HG03457 (cell line): ENCODE results near the gene PKP2.

ENCODE experiments used
- ATAC-seq: cut with Tn5 transposase; IDR thresholded peaks from one replicate; pipeline ENCODE4 v1.9.1; 2021; ENCODE audit warnings: moderate number of reproducible peaks; ENCODE audit not compliant: unreplicated experiment

Gene PKP2

GRCh38 chr12:32756476-32757066 lies 140.0 kb downstream of the PKP2 start:
- no peak for ATAC-seq

DNA sequence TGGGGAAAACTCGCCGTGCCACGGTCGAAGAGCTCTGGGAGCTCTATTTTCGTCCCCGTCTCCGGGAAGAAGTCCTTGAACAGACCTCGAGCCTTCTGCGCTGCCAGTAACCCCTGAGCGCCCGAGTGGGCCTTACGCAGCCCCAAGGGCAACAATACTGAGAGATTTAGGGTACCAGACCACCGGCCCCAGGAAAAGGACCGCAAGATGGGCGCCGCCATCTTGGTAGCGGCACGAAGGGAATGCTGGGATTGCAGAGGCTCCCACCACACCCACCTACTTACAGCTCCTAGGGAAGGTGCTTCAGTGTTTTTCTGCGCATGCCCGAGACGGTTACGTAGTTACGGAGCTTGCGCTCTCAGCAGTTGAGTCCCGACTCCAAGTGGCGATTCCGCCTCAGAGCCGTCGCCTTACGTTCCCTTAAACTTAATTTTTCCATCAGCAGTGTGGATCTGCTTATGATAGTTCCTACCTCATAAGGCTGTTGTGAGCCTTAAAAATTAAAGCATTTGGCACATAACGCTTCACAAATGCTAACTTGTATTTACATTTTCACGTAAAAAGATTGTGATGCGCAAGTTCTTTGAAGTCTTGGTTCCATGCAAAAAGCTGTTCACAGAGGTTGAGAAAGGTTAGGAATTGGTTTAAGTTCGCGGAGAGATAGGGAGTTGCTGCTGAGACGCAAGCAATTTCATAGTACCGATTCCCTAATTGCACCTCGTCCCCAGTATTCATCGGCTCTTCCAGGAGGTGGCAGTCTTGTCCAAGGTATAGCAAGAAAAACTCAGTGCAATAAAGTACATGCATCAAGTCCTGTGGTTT lies 140.7 kb downstream of the PKP2 start, which contains the start of gene YARS2:
Gene YARS2 (minus strand): TSS at position 244 of the 822 bp plus-strand sequence. CDS start 23 bp downstream, at position 221.
- ATAC-seq: peak; percentile 92

- ATAC-seq: peak; percentile 59
Observed at GRCh38 chr12:32755051-32755653, 141.4 kb downstream of the PKP2 start.

DNA sequence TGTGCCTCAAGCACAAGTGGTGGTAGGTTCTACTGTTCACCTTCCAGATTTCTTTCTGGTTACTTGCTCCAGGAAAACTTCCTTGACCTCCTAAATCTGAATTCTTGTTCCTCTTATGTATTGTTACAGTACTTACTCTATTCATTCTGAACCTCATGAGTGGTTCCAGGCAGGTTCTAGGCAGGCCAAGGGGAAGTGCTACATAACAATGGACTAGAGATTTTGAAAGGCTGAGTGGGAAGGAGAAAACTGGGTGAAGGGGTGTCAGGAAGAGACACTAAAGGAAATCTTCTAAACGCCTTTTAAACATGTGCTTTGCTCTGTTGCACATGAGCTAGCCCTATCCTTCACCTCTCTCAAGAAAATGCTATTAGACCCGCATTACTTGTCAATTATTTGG lies 142.5 kb downstream of the PKP2 start:
- no peak for ATAC-seq

GRCh38 chr12:32753605-32754004 lies 143.0 kb downstream of the PKP2 start:
- ATAC-seq: no peak

GRCh38 chr12:32743264-32743663 lies 153.3 kb downstream of the PKP2 start:
- no peak for ATAC-seq

- ATAC-seq: no peak
Observed at GRCh38 chr12:32742133-32742532, 154.4 kb downstream of the PKP2 start.
